NCI-H2107 treated with DMSO at 0.1 percent for 48 hours (cell line): ENCODE results near the gene SLC28A2.

Source experiments
- DNase-seq: peaks from one replicate; lab custom pipeline; 2025; ENCODE audit not compliant: unreplicated experiment; lab: John Stamatoyannopoulos, UW

Gene SLC28A2

GRCh38 chr15:45320581-45321205 lies 68.7 kb downstream of the SLC28A2 start:
- DNase-seq = no peak

- no peak for DNase-seq
Measured at GRCh38 chr15:45326280-45326679, 74.2 kb downstream of the SLC28A2 start.

GRCh38 chr15:45326741-45327140 lies 74.7 kb downstream of the SLC28A2 start:
- no peak for DNase-seq
